Measurements from ENCODE around the gene VWA7. TPM values are rescaled to one million over a fixed set of nuclear protein-coding genes. Genes with fewer than 3 reads are reported as not detected.

Gene VWA7
- total RNA-seq, 2 donors from 2014 or later, result 0.64 to 0.95 TPM

DNA sequence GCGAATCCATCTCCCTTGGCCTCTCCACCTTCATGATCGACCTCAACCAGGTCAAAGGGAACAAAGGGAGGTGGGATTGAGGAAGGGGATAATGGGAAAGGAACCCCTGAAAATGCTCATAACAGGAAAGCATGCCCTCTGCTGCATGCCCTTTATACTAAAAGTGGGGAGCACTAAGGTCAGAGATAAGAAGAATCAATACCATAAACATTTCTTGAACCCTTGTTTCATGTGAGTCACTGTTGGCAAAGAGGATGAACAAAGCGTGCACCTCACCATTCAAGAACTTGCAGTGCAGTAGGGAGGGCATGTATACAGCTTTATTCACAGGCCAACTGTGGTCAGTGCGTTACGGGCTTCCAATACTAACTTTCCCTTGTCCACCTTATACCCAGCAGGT is 16.3 kb downstream of the VWA7 start:
- DNase-seq, result no peak
- TF ChIP-seq CTCF (conservative IDR thresholded peaks at IDR 0.05), result no peak
- 94 to 98% methylated on average over 3 to 5 of the region's 5 CpGs for WGBS, 2 experiments (ENCODE audit: insufficient coverage in 1 of 2, insufficient read length in 1 of 2)
- no peak overlapping the region for H3K27ac Mint-ChIP-seq
- H3K36me3 Mint-ChIP-seq (ENCODE audit: low read depth), result peaks cover 25% of the 10 kb centered on the region
- Histone ChIP-seq H3K36me3 (ENCODE audit: control insufficient read depth, insufficient read depth, low read length) (no peaks in the 10 kb centered on the region), H3K27ac (ENCODE audit: low read depth, low read length) (no peak overlapping the region), H3K9ac (ENCODE audit: extremely low read depth, low read length, poor library complexity, severe bottlenecking) (no peak overlapping the region), H3K9me3 (ENCODE audit: control insufficient read depth, low read length) (no peaks in the 10 kb centered on the region), H3K4me3 (ENCODE audit: low read length) (no peak overlapping the region), H3K27me3 (ENCODE audit: control insufficient read depth, insufficient read depth, low read length, poor library complexity, severe bottlenecking) (no peaks in the 10 kb centered on the region), H3K4me1 (ENCODE audit: control insufficient read depth, insufficient read depth, low read length) (no peaks in the 10 kb centered on the region)
- no peak overlapping the region for H3K4me3 Mint-ChIP-seq
- H3K9me3 Mint-ChIP-seq, result no peaks in the 10 kb centered on the region
- peaks cover 11% of the 10 kb centered on the region for H3K4me1 Mint-ChIP-seq
- no peaks in the 10 kb centered on the region for H3K27me3 Mint-ChIP-seq (ENCODE audit: insufficient read depth)

GRCh38 chr6:31758281-31758680 is 18.8 kb downstream of the VWA7 start:
- DNase-seq, result no peak
- Mint-ChIP-seq H3K4me3 (no peak overlapping the region), H3K27ac (no peak overlapping the region), H3K27me3 (ENCODE audit: insufficient read depth) (no peaks in the 10 kb centered on the region), H3K4me1 (peaks cover 3% of the 10 kb centered on the region), H3K9me3 (no peaks in the 10 kb centered on the region), H3K36me3 (ENCODE audit: low read depth) (peaks cover 24% of the 10 kb centered on the region)
- Histone ChIP-seq H3K9me3 (ENCODE audit: control insufficient read depth, low read length) (no peaks in the 10 kb centered on the region), H3K27ac (ENCODE audit: low read depth, low read length) (no peak overlapping the region), H3K9ac (ENCODE audit: extremely low read depth, low read length, poor library complexity, severe bottlenecking) (no peak overlapping the region), H3K4me1 (ENCODE audit: control insufficient read depth, insufficient read depth, low read length) (no peaks in the 10 kb centered on the region), H3K36me3 (ENCODE audit: control insufficient read depth, insufficient read depth, low read length) (no peaks in the 10 kb centered on the region), H3K27me3 (ENCODE audit: control insufficient read depth, insufficient read depth, low read length, poor library complexity, severe bottlenecking) (no peaks in the 10 kb centered on the region), H3K4me3 (ENCODE audit: low read length) (no peak overlapping the region)
- TF ChIP-seq CTCF (conservative IDR thresholded peaks at IDR 0.05), result no peak
- WGBS, 2 experiments (ENCODE audit: insufficient coverage in 1 of 2, insufficient read length in 1 of 2), result 90 to 100% methylated on average over 2 of the region's 2 CpGs

DNA sequence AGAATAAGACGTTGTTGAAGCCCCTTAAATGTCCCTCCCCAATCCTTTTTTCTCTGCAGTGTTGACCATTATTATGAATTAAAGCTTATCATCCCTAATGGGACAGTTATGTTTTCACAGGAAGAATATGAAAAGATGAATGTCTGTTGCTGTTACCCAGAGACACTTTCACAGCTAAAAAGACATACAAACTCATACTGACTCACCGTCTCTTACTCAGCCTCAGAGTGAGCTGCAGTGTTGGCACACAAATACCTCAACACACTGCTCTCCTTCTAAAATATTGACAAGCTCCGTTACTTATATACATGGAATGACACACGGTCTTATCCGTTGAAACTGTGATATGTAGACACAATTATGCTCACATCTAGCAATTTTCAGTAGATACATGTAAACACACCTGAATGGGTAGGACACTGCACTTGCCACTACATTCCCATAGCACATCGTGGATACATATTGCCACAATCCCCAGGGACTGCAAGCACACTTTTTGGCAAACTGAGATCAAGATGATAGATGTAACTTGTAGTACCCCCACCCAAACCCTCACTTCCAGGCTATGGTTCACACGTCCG is 24.3 kb downstream of the VWA7 start:
- Histone ChIP-seq H3K4me1 (ENCODE audit: control insufficient read depth, insufficient read depth, low read length) (no peaks in the 10 kb centered on the region), H3K27ac (ENCODE audit: low read depth, low read length) (no peak overlapping the region), H3K4me3 (ENCODE audit: low read length) (no peak overlapping the region), H3K27me3 (ENCODE audit: control insufficient read depth, insufficient read depth, low read length, poor library complexity, severe bottlenecking) (no peaks in the 10 kb centered on the region), H3K9me3 (ENCODE audit: control insufficient read depth, low read length) (no peaks in the 10 kb centered on the region), H3K36me3 (ENCODE audit: control insufficient read depth, insufficient read depth, low read length) (no peaks in the 10 kb centered on the region), H3K9ac (ENCODE audit: extremely low read depth, low read length, poor library complexity, severe bottlenecking) (no peak overlapping the region)
- no peak overlapping the region for H3K27ac Mint-ChIP-seq
- no peak for DNase-seq
- H3K9me3 Mint-ChIP-seq, result no peaks in the 10 kb centered on the region
- no peak overlapping the region for H3K4me3 Mint-ChIP-seq
- peaks cover 7% of the 10 kb centered on the region for H3K36me3 Mint-ChIP-seq (ENCODE audit: low read depth)
- no peak for TF ChIP-seq CTCF (conservative IDR thresholded peaks at IDR 0.05)
- no peaks in the 10 kb centered on the region for H3K27me3 Mint-ChIP-seq (ENCODE audit: insufficient read depth)
- peaks cover 4% of the 10 kb centered on the region for H3K4me1 Mint-ChIP-seq
- WGBS, 2 experiments (ENCODE audit: insufficient coverage in 1 of 2, insufficient read length in 1 of 2), result 88 to 94% methylated on average over 7 to 8 of the region's 8 CpGs
